Gastroesophageal sphincter (tissue), 3 donors: ENCODE results near the gene GABRG3.

Experiments
- CTCF ChIP-seq, 4 experiments: fragments of 200-600 bp in 2 of 4; fragments of 450-650 bp in 2 of 4; sonication (generic) in 1 of 4; IDR thresholded peaks; one replicate each; pipeline ENCODE4 v1.5.1; 2017 to 2019; ENCODE audit warnings: antibody characterized with exemption in 4 of 4, mild to moderate bottlenecking in 2 of 4, moderate library complexity in 2 of 4
- EP300 ChIP-seq: sonication (generic); formaldehyde crosslinking; IDR thresholded peaks from one replicate; pipeline ENCODE4 v1.6.1; 2017; ENCODE audit warnings: antibody characterized with exemption, mild to moderate bottlenecking
- POLR2A ChIP-seq, 2 donors: fragments of 450-650 bp; IDR thresholded peaks; one replicate each; pipeline ENCODE4 v1.6.1; 2017; ENCODE audit warnings: antibody characterized with exemption in 2 of 2, mild to moderate bottlenecking in 2 of 2, moderate library complexity in 1 of 2

GRCh38 chr15:27234593-27234992 lies 263.6 kb downstream of the GABRG3 start:
- no peak for TF ChIP-seq CTCF (IDR thresholded peaks at IDR 0.05)
- TF ChIP-seq POLR2A (IDR thresholded peaks at IDR 0.05), result no peak
- TF ChIP-seq EP300, result no peak
